Prostate gland (tissue), 2 donors: ENCODE results near the gene TP63. TPM values are rescaled to one million over a fixed set of nuclear protein-coding genes. Genes with fewer than 3 reads are reported as not detected.

Source experiments
- DNase-seq: peaks from one replicate; pipeline ENCODE4 v3.0.0-alpha.2; 2019; ENCODE audit warnings: low spot score
- H3K27ac ChIP-seq, 2 donors: fragments of 200-600 bp; sonication (generic); 2 replicates each; pipeline ENCODE4 v1.5.1; 2017 to 2019
- H3K27me3 ChIP-seq: fragments of 200-600 bp; sonication (generic); replicated peaks from 2 replicates; pipeline ENCODE4 v1.5.1; 2019; ENCODE audit not compliant: insufficient read depth
- H3K36me3 ChIP-seq, 2 donors: fragments of 200-600 bp; sonication (generic); 1 replicate in 1 of 2; 2 replicates in 1 of 2; pipeline versions ENCODE4 v1.5.1 to v1.8.1; 2017 to 2019
- H3K4me1 ChIP-seq: fragments of 200-600 bp; sonication (generic); replicated peaks from 2 replicates; pipeline ENCODE4 v1.5.1; 2019
- H3K4me3 ChIP-seq, 2 donors: fragments of 200-600 bp; sonication (generic); 2 replicates each; pipeline ENCODE4 v1.5.1; 2017 to 2019
- H3K9me3 ChIP-seq: fragments of 200-600 bp; sonication (generic); 2 replicates; pipeline ENCODE4 v1.5.1; 2017
- POLR2A ChIP-seq: fragments of 450-650 bp; IDR thresholded peaks from one replicate; pipeline ENCODE4 v1.6.1; 2016; ENCODE audit warnings: antibody characterized with exemption, mild to moderate bottlenecking
- POLR2AphosphoS5 ChIP-seq: sonication (generic); formaldehyde crosslinking; IDR thresholded peaks from one replicate; pipeline ENCODE4 v1.6.1; 2017; ENCODE audit warnings: antibody characterized with exemption
- WGBS: methylation state at CpG from one replicate; pipeline ENCODE4 v1.1.5; 2018; 5-methylcytosine and 5-hydroxymethylcytosine counted together
- intact Hi-C: fragments of 100-400 bp; cut with DNase I; formaldehyde crosslinking; loops from one replicate; pipeline ENCODE4 v1.14.2; 2022
- total RNA-seq, 2 donors: library from RNA; depleted of rRNA; stranded (reverse); fragments of >200 nt; gene quantifications; one replicate each; pipeline ENCODE4 v1.1.0, GENCODE V29; 2016
- TF ChIP-seq, protein P1 (sequence below), 4 experiments: fragments of 200-600 bp in 2 of 4; fragments of 450-650 bp in 2 of 4; sonication (generic) in 2 of 4; IDR thresholded peaks; 1 replicate in 3 of 4; 2 replicates in 1 of 4; pipeline ENCODE4 v1.5.1; 2016 to 2019; ENCODE audit warnings: antibody characterized with exemption in 4 of 4, mild to moderate bottlenecking in 2 of 4, moderate library complexity in 2 of 4

The TP63 gene
- total RNA-seq, 2 donors from 2014 or later = 39.9 to 67.5 TPM

DNA sequence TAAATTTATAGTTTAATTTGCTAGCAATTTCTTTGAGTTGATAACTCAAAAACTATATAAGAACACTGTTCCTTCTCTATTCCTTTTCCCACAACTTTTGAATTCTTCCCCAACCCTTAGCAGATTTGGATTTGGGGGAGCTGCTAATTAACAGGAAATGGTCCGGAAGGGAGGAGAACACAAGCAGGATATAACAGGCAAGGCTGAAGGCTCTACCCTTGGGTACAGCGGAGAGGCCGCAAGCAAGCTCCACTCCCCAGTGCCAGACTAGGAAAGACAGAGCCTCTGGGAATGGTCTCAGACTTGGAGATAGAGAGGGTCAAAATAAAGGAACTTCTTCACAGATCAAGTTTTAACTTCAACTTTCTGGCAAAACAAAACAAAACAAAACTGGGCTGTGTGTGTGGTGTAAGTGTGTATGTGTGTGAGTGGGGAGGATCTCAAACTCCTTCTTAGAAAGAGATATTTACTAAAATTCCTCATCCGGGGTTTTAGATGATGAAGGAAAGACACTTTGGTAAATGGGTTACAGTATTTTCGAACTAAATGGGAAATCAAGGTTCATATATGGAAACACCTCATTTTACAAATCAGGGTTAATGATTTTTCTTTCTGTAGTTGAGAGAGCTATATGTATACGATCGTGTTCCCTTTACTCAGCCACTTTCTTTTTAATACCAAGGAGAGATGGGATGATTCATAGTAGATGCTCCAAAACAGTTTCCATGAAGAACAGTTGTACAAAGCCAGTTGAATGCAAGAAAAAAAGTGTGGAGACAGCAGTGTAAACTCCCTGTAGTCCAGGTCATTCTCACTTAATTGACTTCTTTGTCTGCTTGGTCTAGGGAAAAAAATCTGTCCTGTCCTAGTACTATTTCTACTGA lies 161.1 kb downstream of the TP63 start:
- 45% methylated on average over 7 of the region's 7 CpGs for WGBS

DNA sequence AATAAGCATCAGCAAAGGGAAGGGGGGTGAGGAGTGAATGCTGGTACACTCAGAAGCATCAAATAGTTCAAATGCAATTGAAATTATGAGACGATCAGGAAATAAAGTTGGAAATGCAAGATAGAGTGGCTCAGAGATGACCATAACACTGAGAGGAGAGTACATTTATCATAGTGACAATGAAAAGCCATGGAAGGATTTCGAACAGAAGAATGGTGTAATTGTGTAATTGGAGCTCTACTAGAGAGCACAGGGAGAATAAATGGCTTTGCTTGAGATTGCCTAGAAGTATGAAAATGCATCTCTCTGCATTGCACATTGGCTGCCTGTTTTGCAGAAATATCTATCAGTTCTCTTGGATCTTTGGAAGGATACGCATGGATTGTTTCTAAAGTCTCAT lies 163.3 kb downstream of the TP63 start:
- TF ChIP-seq, protein P1, sequence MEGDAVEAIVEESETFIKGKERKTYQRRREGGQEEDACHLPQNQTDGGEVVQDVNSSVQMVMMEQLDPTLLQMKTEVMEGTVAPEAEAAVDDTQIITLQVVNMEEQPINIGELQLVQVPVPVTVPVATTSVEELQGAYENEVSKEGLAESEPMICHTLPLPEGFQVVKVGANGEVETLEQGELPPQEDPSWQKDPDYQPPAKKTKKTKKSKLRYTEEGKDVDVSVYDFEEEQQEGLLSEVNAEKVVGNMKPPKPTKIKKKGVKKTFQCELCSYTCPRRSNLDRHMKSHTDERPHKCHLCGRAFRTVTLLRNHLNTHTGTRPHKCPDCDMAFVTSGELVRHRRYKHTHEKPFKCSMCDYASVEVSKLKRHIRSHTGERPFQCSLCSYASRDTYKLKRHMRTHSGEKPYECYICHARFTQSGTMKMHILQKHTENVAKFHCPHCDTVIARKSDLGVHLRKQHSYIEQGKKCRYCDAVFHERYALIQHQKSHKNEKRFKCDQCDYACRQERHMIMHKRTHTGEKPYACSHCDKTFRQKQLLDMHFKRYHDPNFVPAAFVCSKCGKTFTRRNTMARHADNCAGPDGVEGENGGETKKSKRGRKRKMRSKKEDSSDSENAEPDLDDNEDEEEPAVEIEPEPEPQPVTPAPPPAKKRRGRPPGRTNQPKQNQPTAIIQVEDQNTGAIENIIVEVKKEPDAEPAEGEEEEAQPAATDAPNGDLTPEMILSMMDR (IDR thresholded peaks at IDR 0.05) = no peak
- TF ChIP-seq POLR2A (no peak), POLR2AphosphoS5 (no peak)
- no peaks in the 10 kb centered on the region for H3K27me3 ChIP-seq
- 50% methylated on average over 3 of the region's 3 CpGs for WGBS
- no peak for DNase-seq
- no peak overlapping the region for H3K4me3 ChIP-seq
- intact Hi-C loops = no loop called here
- H3K36me3 ChIP-seq = no peaks in the 10 kb centered on the region
- no peak overlapping the region for H3K27ac ChIP-seq
- H3K9me3 ChIP-seq = no peaks in the 10 kb centered on the region
- H3K4me1 ChIP-seq = no peaks in the 10 kb centered on the region

More for the DNA sequence above, 161.1 kb downstream of the TP63 start:
- Histone ChIP-seq H3K27me3 (no peaks in the 10 kb centered on the region), H3K9me3 (no peaks in the 10 kb centered on the region), H3K27ac (peak overlapping the region; percentile 30 to 35), H3K4me1 (no peaks in the 10 kb centered on the region), H3K4me3 (peak overlapping the region; percentile 1 to 7), H3K36me3 (no peaks in the 10 kb centered on the region)
- intact Hi-C loops = no loop called here
- DNase-seq = peak; percentile 14
- TF ChIP-seq, protein P1 (IDR thresholded peaks at IDR 0.05) = no peak

DNA sequence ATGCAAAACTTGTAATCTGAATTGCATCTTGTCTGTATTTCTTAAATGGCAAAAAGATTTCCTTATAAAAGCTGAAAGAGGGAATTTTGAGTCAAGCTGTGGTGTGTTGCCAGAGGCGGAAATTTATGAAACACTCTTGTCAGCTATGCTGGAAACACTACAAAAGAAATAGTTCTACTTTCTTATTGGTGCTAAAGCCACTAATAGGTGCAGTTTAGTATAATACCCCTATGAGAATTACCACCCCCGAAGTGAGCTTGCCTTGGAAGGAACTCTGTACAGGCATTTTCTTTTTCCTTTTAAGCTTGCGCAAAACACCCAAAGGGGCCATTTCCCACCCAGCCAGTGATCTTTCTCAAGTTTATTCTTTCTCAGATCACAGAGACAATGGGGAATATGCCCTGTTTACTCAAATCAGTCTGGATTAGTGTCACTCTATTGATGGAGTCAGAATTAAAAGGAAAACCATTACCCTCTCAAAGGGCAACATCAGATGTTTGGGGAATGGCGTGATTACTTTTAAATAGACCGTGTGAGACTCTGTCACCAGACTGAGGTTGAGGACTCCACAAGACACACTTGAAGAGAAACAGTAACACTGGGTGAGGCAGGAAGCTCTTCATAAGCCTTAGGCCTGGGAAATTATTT lies 166.0 kb downstream of the TP63 start:
- H3K36me3 ChIP-seq = no peaks in the 10 kb centered on the region
- intact Hi-C loops = no loop called here
- TF ChIP-seq POLR2A (no peak), POLR2AphosphoS5 (no peak)
- TF ChIP-seq, protein P1 (IDR thresholded peaks at IDR 0.05) = no peak
- 49% methylated on average over 5 of the region's 5 CpGs for WGBS
- no peak overlapping the region for H3K4me3 ChIP-seq
- DNase-seq = no peak
- H3K27me3 ChIP-seq = no peaks in the 10 kb centered on the region
- no peaks in the 10 kb centered on the region for H3K4me1 ChIP-seq
- H3K27ac ChIP-seq = no peak overlapping the region
- no peaks in the 10 kb centered on the region for H3K9me3 ChIP-seq

DNA sequence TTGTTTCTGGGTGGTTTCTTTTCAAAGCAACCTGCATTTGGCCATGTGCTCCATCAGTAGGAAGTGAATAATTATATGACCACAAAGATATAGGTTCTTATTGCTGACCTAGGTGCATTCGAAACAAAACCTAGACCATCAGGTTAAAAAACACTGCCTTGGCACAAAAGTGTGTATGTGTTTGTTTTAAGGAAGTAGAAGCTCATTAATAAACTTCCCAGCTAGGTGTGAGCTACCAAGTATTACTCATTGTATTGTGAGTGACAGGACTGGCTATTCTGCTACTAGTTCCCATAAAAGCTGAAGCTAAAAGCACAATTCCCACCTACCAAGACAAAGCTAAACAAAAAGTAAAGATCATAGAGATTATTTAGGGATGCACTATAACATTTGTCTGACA lies 168.2 kb downstream of the TP63 start:
- 47% methylated on average over 1 of the region's 1 CpG for WGBS
- intact Hi-C loops = no loop called here
- DNase-seq = no peak

More for the DNA sequence above, 168.2 kb downstream of the TP63 start:
- H3K4me3 ChIP-seq = no peak overlapping the region
- no peaks in the 10 kb centered on the region for H3K36me3 ChIP-seq
- TF ChIP-seq, protein P1 (IDR thresholded peaks at IDR 0.05) = no peak
- TF ChIP-seq POLR2A (no peak), POLR2AphosphoS5 (no peak)
- H3K27me3 ChIP-seq = no peaks in the 10 kb centered on the region
- H3K27ac ChIP-seq = no peak overlapping the region
- H3K9me3 ChIP-seq = no peaks in the 10 kb centered on the region
- H3K4me1 ChIP-seq = no peaks in the 10 kb centered on the region
